PFSK-1 (cell line): ENCODE measurements around the gene ING4.
A peak's percentile ranks its signal among the peaks of the same experiment; 100 is the strongest.

Source experiments
- FOXP2 ChIP-seq: optimal IDR thresholded peaks from 2 replicates; pipeline ENCODE3; 2011; ENCODE audit warnings: borderline replicate concordance, control low read depth, inconsistent platforms; ENCODE audit not compliant: insufficient read depth; ENCODE audit errors: extremely low read length, extremely low read depth
- POLR2AphosphoS5 ChIP-seq: IDR thresholded peaks from 2 replicates; pipeline ENCODE4 v1.6.1; 2012; ENCODE audit warnings: low read depth, mild to moderate bottlenecking, control low read depth, low read length, moderate library complexity
- SIN3A ChIP-seq: IDR thresholded peaks from 2 replicates; pipeline ENCODE4 v1.6.1; 2012; ENCODE audit warnings: mild to moderate bottlenecking, low read length, moderate library complexity, borderline replicate concordance; ENCODE audit not compliant: insufficient read depth
- TAF1 ChIP-seq: IDR thresholded peaks from 2 replicates; pipeline ENCODE4 v1.6.1; 2012; ENCODE audit warnings: low read length, control low read depth, borderline replicate concordance; ENCODE audit not compliant: insufficient read depth
- TF ChIP-seq, protein P1 (sequence below), 2 experiments: IDR thresholded peaks; 2 replicates each; pipeline versions ENCODE4 v1.6.1 to v1.8.0; 2011 to 2012; ENCODE audit warnings: low read depth in 2 of 2, low read length in 2 of 2, control low read depth in 1 of 2, inconsistent platforms in 1 of 2, mild to moderate bottlenecking in 1 of 2, moderate library complexity in 1 of 2; ENCODE audit not compliant: insufficient read depth in 1 of 2

DNA sequence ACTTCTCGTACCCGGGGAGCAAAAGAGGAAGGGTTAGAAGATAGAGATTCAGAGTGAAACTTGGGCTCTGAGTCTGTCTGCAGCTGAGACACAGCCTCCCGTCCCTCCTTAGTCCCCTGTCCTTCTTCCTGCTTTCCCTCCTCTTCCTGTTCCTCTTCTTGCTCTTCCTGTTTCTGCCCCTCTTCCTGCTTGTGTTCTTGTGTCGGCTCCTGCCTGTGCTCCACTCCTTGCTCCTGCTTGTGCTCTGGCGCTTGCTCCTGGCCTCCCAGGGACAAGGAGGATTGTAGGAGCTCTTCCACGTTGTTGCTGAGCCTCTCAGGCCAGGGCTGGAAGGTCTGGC lies 18.7 kb downstream of the ING4 start:
- peak; percentile 84 for TF ChIP-seq POLR2AphosphoS5
- no peak for TF ChIP-seq FOXP2
- no peak for TF ChIP-seq TAF1
- no peak for TF ChIP-seq SIN3A
- TF ChIP-seq, protein P1, sequence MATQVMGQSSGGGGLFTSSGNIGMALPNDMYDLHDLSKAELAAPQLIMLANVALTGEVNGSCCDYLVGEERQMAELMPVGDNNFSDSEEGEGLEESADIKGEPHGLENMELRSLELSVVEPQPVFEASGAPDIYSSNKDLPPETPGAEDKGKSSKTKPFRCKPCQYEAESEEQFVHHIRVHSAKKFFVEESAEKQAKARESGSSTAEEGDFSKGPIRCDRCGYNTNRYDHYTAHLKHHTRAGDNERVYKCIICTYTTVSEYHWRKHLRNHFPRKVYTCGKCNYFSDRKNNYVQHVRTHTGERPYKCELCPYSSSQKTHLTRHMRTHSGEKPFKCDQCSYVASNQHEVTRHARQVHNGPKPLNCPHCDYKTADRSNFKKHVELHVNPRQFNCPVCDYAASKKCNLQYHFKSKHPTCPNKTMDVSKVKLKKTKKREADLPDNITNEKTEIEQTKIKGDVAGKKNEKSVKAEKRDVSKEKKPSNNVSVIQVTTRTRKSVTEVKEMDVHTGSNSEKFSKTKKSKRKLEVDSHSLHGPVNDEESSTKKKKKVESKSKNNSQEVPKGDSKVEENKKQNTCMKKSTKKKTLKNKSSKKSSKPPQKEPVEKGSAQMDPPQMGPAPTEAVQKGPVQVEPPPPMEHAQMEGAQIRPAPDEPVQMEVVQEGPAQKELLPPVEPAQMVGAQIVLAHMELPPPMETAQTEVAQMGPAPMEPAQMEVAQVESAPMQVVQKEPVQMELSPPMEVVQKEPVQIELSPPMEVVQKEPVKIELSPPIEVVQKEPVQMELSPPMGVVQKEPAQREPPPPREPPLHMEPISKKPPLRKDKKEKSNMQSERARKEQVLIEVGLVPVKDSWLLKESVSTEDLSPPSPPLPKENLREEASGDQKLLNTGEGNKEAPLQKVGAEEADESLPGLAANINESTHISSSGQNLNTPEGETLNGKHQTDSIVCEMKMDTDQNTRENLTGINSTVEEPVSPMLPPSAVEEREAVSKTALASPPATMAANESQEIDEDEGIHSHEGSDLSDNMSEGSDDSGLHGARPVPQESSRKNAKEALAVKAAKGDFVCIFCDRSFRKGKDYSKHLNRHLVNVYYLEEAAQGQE (IDR thresholded peaks at IDR 0.05; ENCODE audit: insufficient read depth in 1 of 2, low read depth in 2 of 2, low read length in 2 of 2): no peak
